ENCODE results near the gene ZNF776.
"Not testable (repeated sequence)": the region's sequence is repeated elsewhere in the genome, so short reads cannot be mapped to it uniquely, and the experiment has no call there.

ZNF776 gene

DNA sequence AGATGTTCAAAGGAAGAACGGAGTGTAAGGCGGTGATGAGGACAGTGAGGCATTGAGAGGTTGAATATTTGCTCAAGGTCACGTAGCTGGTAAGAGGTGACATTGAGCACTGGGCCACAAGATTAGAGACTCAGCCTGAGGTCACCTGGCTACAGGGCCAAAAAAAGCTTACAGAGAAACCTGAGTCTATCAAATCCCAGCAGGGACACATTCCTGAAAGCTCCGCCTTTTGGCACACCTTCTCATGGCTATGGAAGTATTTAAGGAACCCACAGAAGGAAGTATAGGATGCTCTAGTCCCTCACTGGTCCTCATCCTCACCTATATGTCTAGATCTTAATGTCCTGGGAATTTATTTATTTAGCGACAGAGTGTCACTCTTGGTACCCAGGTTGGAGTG is 40.3 kb downstream of the ZNF776 start:
- H3K4me3 ChIP-seq (ENCODE audit: low read depth, low read length): no peak overlapping the region
- H3K23ac ChIP-seq (ENCODE audit: low read length): no peak overlapping the region
- no peaks in the 10 kb centered on the region for H3K79me2 ChIP-seq (ENCODE audit: control insufficient read depth, insufficient read depth, low read length, poor library complexity)
- no peak overlapping the region for H3K4me2 ChIP-seq (ENCODE audit: low read length)
- H4K8ac ChIP-seq (ENCODE audit: low read depth, low read length): no peak overlapping the region
- H4K91ac ChIP-seq (ENCODE audit: low read depth, low read length): no peak overlapping the region
- H3K9me3 ChIP-seq (ENCODE audit: insufficient read depth, low read depth, low read length): no peaks in the 10 kb centered on the region
- no peaks in the 10 kb centered on the region for H3K27me3 ChIP-seq (ENCODE audit: insufficient read depth, low read length)
- no peak overlapping the region for H2BK5ac ChIP-seq (ENCODE audit: low read depth, low read length, poor library complexity)
- H3K27ac ChIP-seq (ENCODE audit: low read depth, low read length): no peak overlapping the region
- WGBS (ENCODE audit: extremely low coverage, insufficient coverage, insufficient read length): no CpG with 5 or more reads among the region's 5 CpGs
- peaks cover 12 to 33% of the 10 kb centered on the region in 2 experiments for H3K36me3 ChIP-seq (ENCODE audit: control insufficient read depth in 1 of 2, insufficient read depth in 2 of 2, low read length in 2 of 2)
- no peaks in the 10 kb centered on the region for H3K4me1 ChIP-seq (ENCODE audit: control insufficient read depth in 1 of 2, insufficient read depth in 2 of 2, low read length in 2 of 2)
- H3K79me1 ChIP-seq (ENCODE audit: low read length): no peaks in the 10 kb centered on the region
- H3K9ac ChIP-seq (ENCODE audit: low read length): no peak overlapping the region
- H3K18ac ChIP-seq (ENCODE audit: low read length): no peak overlapping the region
- DNase-seq: no peak
- no peak overlapping the region for H2AFZ ChIP-seq (ENCODE audit: insufficient read depth, low read length, poor library complexity)
- no peak overlapping the region for H3K4ac ChIP-seq (ENCODE audit: low read depth, low read length)
- no peak overlapping the region for H4K12ac ChIP-seq (ENCODE audit: low read depth, low read length)
- no peak overlapping the region for H2AK5ac ChIP-seq (ENCODE audit: low read length)
- no peak overlapping the region for H3K14ac ChIP-seq (ENCODE audit: low read length)
- H2BK120ac ChIP-seq (ENCODE audit: insufficient read depth, low read length, poor library complexity): no peak overlapping the region
- H2BK12ac ChIP-seq (ENCODE audit: low read length): no peak overlapping the region

- Histone ChIP-seq H4K8ac (ENCODE audit: low read depth, low read length) (no peak overlapping the region), H4K91ac (ENCODE audit: low read depth, low read length) (no peak overlapping the region), H3K18ac (ENCODE audit: low read length) (no peak overlapping the region), H3K23ac (ENCODE audit: low read length) (no peak overlapping the region), H3K79me2 (ENCODE audit: control insufficient read depth, insufficient read depth, low read length, poor library complexity) (no peaks in the 10 kb centered on the region), H3K27me3 (ENCODE audit: insufficient read depth, low read length) (no peaks in the 10 kb centered on the region), H4K12ac (ENCODE audit: low read depth, low read length) (no peak overlapping the region), H3K79me1 (ENCODE audit: low read length) (no peaks in the 10 kb centered on the region), H3K4me2 (ENCODE audit: low read length) (no peak overlapping the region), H2BK120ac (ENCODE audit: insufficient read depth, low read length, poor library complexity) (no peak overlapping the region), H2AFZ (ENCODE audit: insufficient read depth, low read length, poor library complexity) (no peak overlapping the region), H3K4ac (ENCODE audit: low read depth, low read length) (no peak overlapping the region), H3K9ac (ENCODE audit: low read length) (no peak overlapping the region), H3K4me1 (ENCODE audit: control insufficient read depth in 1 of 2, insufficient read depth in 2 of 2, low read length in 2 of 2) (no peaks in the 10 kb centered on the region), H3K4me3 (ENCODE audit: low read depth, low read length) (no peak overlapping the region), H3K27ac (ENCODE audit: low read depth, low read length) (no peak overlapping the region), H3K14ac (ENCODE audit: low read length) (no peak overlapping the region), H2BK5ac (ENCODE audit: low read depth, low read length, poor library complexity) (no peak overlapping the region), H3K36me3 (ENCODE audit: control insufficient read depth in 1 of 2, insufficient read depth in 2 of 2, low read length in 2 of 2) (peaks cover 12 to 34% of the 10 kb centered on the region in 2 experiments), H2BK12ac (ENCODE audit: low read length) (no peak overlapping the region), H3K9me3 (ENCODE audit: insufficient read depth, low read depth, low read length) (no peaks in the 10 kb centered on the region), H2AK5ac (ENCODE audit: low read length) (no peak overlapping the region)
- no peak for DNase-seq
These were observed 41.6 kb downstream of the ZNF776 start for GRCh38 chr19:57788114-57788692.

GRCh38 chr19:57789288-57789687 is 42.7 kb downstream of the ZNF776 start:
- H3K14ac ChIP-seq (ENCODE audit: low read length): no peak overlapping the region
- H3K79me1 ChIP-seq (ENCODE audit: low read length): no peaks in the 10 kb centered on the region
- H2BK120ac ChIP-seq (ENCODE audit: insufficient read depth, low read length, poor library complexity): no peak overlapping the region
- H4K12ac ChIP-seq (ENCODE audit: low read depth, low read length): no peak overlapping the region
- no peak for DNase-seq
- no peaks in the 10 kb centered on the region for H3K79me2 ChIP-seq (ENCODE audit: control insufficient read depth, insufficient read depth, low read length, poor library complexity)
- no peak overlapping the region for H3K23ac ChIP-seq (ENCODE audit: low read length)
- no peak overlapping the region for H3K9ac ChIP-seq (ENCODE audit: low read length)
- no peaks in the 10 kb centered on the region for H3K9me3 ChIP-seq (ENCODE audit: insufficient read depth, low read depth, low read length)
- no peak overlapping the region for H2BK12ac ChIP-seq (ENCODE audit: low read length)
- H2AFZ ChIP-seq (ENCODE audit: insufficient read depth, low read length, poor library complexity): no peak overlapping the region
- H3K4ac ChIP-seq (ENCODE audit: low read depth, low read length): no peak overlapping the region
- H2AK5ac ChIP-seq (ENCODE audit: low read length): no peak overlapping the region
- H3K4me2 ChIP-seq (ENCODE audit: low read length): no peak overlapping the region
- no peaks in the 10 kb centered on the region for H3K4me1 ChIP-seq (ENCODE audit: control insufficient read depth in 1 of 2, insufficient read depth in 2 of 2, low read length in 2 of 2)
- no peak overlapping the region for H4K91ac ChIP-seq (ENCODE audit: low read depth, low read length)
- peaks cover 12 to 34% of the 10 kb centered on the region in 2 experiments for H3K36me3 ChIP-seq (ENCODE audit: control insufficient read depth in 1 of 2, insufficient read depth in 2 of 2, low read length in 2 of 2)
- H3K27ac ChIP-seq (ENCODE audit: low read depth, low read length): no peak overlapping the region
- no peak overlapping the region for H2BK5ac ChIP-seq (ENCODE audit: low read depth, low read length, poor library complexity)
- no peaks in the 10 kb centered on the region for H3K27me3 ChIP-seq (ENCODE audit: insufficient read depth, low read length)
- peak overlapping the region; percentile 15 for H3K18ac ChIP-seq (ENCODE audit: low read length)
- no peak overlapping the region for H4K8ac ChIP-seq (ENCODE audit: low read depth, low read length)
- H3K4me3 ChIP-seq (ENCODE audit: low read depth, low read length): no peak overlapping the region
- WGBS (ENCODE audit: extremely low coverage, insufficient coverage, insufficient read length): no CpG with 5 or more reads among the region's 4 CpGs

DNA sequence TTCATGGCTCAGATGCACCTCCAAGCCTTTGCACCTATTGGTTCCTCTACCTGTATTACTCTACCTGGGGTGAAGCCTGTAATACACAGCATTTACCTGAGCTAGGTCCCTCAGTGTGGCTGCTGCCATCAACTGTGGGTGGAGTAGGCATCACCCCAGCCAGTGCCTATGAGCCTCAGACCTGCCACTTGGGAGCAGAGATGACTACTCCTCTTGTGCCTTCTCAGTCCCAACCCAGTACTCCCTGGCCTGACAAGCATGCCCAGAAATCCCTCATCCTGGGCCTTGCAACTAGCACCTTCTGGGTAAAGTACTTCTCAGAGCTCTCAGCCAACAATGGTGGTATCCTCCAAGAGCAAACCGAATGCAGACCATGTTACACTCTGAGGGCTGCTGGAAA is 50.0 kb downstream of the ZNF776 start:
- H3K18ac ChIP-seq (ENCODE audit: low read length); H3K79me1 ChIP-seq (ENCODE audit: low read length); H2BK12ac ChIP-seq (ENCODE audit: low read length); H2BK5ac ChIP-seq (ENCODE audit: low read depth, low read length, poor library complexity); H3K4me2 ChIP-seq (ENCODE audit: low read length); H3K79me2 ChIP-seq (ENCODE audit: control insufficient read depth, insufficient read depth, low read length, poor library complexity); H2BK120ac ChIP-seq (ENCODE audit: insufficient read depth, low read length, poor library complexity); H3K27ac ChIP-seq (ENCODE audit: low read depth, low read length); H3K4me1 ChIP-seq (ENCODE audit: control insufficient read depth in 1 of 2, insufficient read depth in 2 of 2, low read length in 2 of 2); H3K9me3 ChIP-seq (ENCODE audit: insufficient read depth, low read depth, low read length); H4K91ac ChIP-seq (ENCODE audit: low read depth, low read length); H3K4me3 ChIP-seq (ENCODE audit: low read depth, low read length); H3K9ac ChIP-seq (ENCODE audit: low read length); H3K23ac ChIP-seq (ENCODE audit: low read length); H2AK5ac ChIP-seq (ENCODE audit: low read length); H3K4ac ChIP-seq (ENCODE audit: low read depth, low read length); H4K8ac ChIP-seq (ENCODE audit: low read depth, low read length); H3K27me3 ChIP-seq (ENCODE audit: insufficient read depth, low read length); DNase-seq; H3K14ac ChIP-seq (ENCODE audit: low read length); H4K12ac ChIP-seq (ENCODE audit: low read depth, low read length); H2AFZ ChIP-seq (ENCODE audit: insufficient read depth, low read length, poor library complexity): not testable (repeated sequence)
- peaks cover 2 to 12% of the 10 kb centered on the region in 2 experiments for H3K36me3 ChIP-seq (ENCODE audit: control insufficient read depth in 1 of 2, insufficient read depth in 2 of 2, low read length in 2 of 2)
- no CpG with 5 or more reads among the region's 1 CpG for WGBS (ENCODE audit: extremely low coverage, insufficient coverage, insufficient read length)
